ENCODE data around the gene IL17B. TPM values are rescaled to one million over a fixed set of nuclear protein-coding genes. Genes with fewer than 3 reads are reported as not detected.

IL17B gene
- total RNA-seq, 1 donor from 2014 or later = 2.7 TPM

GRCh38 chr5:149325166-149325735 lies 53.8 kb downstream of the IL17B start:
- H3K27me3 ChIP-seq = no peaks in the 10 kb centered on the region
- H3K4me1 ChIP-seq = peaks cover 11% of the 10 kb centered on the region
- H3K27ac ChIP-seq = no peak overlapping the region
- TF ChIP-seq, protein P1, sequence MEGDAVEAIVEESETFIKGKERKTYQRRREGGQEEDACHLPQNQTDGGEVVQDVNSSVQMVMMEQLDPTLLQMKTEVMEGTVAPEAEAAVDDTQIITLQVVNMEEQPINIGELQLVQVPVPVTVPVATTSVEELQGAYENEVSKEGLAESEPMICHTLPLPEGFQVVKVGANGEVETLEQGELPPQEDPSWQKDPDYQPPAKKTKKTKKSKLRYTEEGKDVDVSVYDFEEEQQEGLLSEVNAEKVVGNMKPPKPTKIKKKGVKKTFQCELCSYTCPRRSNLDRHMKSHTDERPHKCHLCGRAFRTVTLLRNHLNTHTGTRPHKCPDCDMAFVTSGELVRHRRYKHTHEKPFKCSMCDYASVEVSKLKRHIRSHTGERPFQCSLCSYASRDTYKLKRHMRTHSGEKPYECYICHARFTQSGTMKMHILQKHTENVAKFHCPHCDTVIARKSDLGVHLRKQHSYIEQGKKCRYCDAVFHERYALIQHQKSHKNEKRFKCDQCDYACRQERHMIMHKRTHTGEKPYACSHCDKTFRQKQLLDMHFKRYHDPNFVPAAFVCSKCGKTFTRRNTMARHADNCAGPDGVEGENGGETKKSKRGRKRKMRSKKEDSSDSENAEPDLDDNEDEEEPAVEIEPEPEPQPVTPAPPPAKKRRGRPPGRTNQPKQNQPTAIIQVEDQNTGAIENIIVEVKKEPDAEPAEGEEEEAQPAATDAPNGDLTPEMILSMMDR (IDR thresholded peaks at IDR 0.05) = no peak
- TF ChIP-seq POLR2AphosphoS5 (IDR thresholded peaks at IDR 0.05; ENCODE audit: insufficient read depth in 1 of 2, low read depth in 1 of 2) (no peak), POLR2A (IDR thresholded peaks at IDR 0.05) (no peak)
- H3K9me3 ChIP-seq = no peaks in the 10 kb centered on the region
- no peak overlapping the region for H3K4me3 ChIP-seq
- H3K36me3 ChIP-seq = no peaks in the 10 kb centered on the region
- intact Hi-C loops (cut with DNase I) = no loop called here
- DNase-seq (ENCODE audit: extremely low spot score in 2 of 2) = no peak

DNA sequence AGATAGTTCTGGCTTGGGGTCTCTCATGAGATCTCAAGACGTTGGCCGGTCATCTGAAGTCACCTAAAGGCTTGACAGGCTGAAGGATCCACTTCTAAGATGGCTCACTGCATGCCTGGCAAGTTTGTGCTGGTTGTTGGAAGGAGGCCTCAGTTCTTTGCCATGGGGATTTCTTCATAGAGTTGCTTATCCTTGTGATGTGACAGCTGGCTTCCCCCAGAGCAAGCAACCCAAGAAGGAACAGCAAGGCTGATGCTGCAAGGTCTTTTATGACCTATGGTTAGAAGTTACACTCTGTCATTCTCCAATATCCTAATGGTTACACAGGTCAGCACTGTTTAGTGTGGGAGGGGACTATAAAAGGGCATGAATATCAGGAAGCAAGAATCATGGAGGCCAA lies 54.5 kb downstream of the IL17B start:
- H3K27me3 ChIP-seq = no peaks in the 10 kb centered on the region
- TF ChIP-seq, protein P1 (IDR thresholded peaks at IDR 0.05) = no peak
- TF ChIP-seq POLR2A (IDR thresholded peaks at IDR 0.05) = no peak
- TF ChIP-seq POLR2AphosphoS5 (IDR thresholded peaks at IDR 0.05; ENCODE audit: insufficient read depth in 1 of 2, low read depth in 1 of 2) = no peak
- H3K4me3 ChIP-seq = no peak overlapping the region
- intact Hi-C loops (cut with DNase I) = no loop called here
- H3K9me3 ChIP-seq = no peaks in the 10 kb centered on the region
- peaks cover 13% of the 10 kb centered on the region for H3K4me1 ChIP-seq
- H3K36me3 ChIP-seq = no peaks in the 10 kb centered on the region
- no peak overlapping the region for H3K27ac ChIP-seq
- no peak for DNase-seq (ENCODE audit: extremely low spot score in 2 of 2)

MicroRNAs encoded within 50 kb of the gene (microRNA counts, 767-probe panel; counts per million panel counts)
- 6,587 to 8,240 counts per million in 2 donors for microRNA hsa-miR-143-3p

Other genes starting within 250 kb of the IL17B start
- 50.8 TPM for gene ABLIM3, start 237.8 kb downstream of the IL17B start, total RNA-seq
- gene AFAP1L1, start 107.4 kb downstream of the IL17B start, total RNA-seq = 14.7 TPM
- gene GRPEL2, start 33.8 kb downstream of the IL17B start, total RNA-seq = 16.9 TPM
- 6.4 TPM for gene PCYOX1L, start 21.2 kb downstream of the IL17B start, total RNA-seq
- 223 TPM for gene CSNK1A1, start 172.1 kb upstream of the IL17B start, total RNA-seq
- gene ARHGEF37, start 202.2 kb upstream of the IL17B start, total RNA-seq = 17.7 TPM